Activated CD8-positive, alpha-beta T cell treated with anti-CD3 and anti-CD28 coated beads, Interleukin-2, amount 10 ng/mL, durations not matched to agents 7 days and 5 days (primary cell): ENCODE measurements around the gene NEK11. TPM values are rescaled to one million over a fixed set of nuclear protein-coding genes. Genes with fewer than 3 reads are reported as not detected.

ENCODE experiments used
- total RNA-seq, 2 experiments: library from RNA; stranded (reverse); gene quantifications; one replicate each; pipeline ENCODE4 v1.2.3, GENCODE V29; 2021

The NEK11 gene
- total RNA-seq, 2 experiments from 2014 or later = 0.58 to 1.7 TPM

Other genes with a start within 250 kb of the NEK11 start
- gene ATP2C1, start 132.8 kb upstream of the NEK11 start, total RNA-seq = 10 to 100 TPM; 45.5 to 52.7 TPM
- gene ASTE1, start 52 bp upstream of the NEK11 start, total RNA-seq = 10 to 100 TPM; 11.7 to 14.0 TPM